AG09319 (cell line): ENCODE measurements around the gene SULF2.

Experiments
- DNase-seq: peaks from one replicate; pipeline ENCODE4 v3.0.0-alpha.2; 2010; ENCODE audit warnings: low read depth; ENCODE audit errors: extremely low read depth
- TF ChIP-seq, protein P1 (sequence below): IDR thresholded peaks from 2 replicates; pipeline ENCODE4 v1.5.1; 2011; ENCODE audit warnings: low read depth, mild to moderate bottlenecking, inconsistent platforms, low read length, moderate library complexity

Gene SULF2

DNA sequence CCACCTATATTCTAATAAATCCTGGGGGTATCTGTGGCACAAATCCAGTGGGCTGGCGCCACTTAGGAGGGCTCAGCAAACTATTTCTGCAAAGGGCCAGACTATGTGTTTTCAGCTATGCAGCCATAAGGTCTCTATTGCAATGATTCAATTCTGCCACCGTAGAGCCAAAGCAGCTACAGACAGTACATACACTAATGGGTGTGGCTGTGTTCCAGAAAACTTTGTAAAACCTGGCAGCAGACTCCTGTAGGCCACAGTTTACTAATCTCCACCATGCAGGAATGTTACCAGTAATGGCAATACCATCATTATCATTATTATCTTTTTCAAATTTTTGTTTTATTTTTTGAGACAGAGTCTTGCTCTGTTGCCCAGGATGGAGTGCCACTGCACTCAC lies 65.7 kb downstream of the SULF2 start:
- no peak for DNase-seq
- TF ChIP-seq, protein P1, sequence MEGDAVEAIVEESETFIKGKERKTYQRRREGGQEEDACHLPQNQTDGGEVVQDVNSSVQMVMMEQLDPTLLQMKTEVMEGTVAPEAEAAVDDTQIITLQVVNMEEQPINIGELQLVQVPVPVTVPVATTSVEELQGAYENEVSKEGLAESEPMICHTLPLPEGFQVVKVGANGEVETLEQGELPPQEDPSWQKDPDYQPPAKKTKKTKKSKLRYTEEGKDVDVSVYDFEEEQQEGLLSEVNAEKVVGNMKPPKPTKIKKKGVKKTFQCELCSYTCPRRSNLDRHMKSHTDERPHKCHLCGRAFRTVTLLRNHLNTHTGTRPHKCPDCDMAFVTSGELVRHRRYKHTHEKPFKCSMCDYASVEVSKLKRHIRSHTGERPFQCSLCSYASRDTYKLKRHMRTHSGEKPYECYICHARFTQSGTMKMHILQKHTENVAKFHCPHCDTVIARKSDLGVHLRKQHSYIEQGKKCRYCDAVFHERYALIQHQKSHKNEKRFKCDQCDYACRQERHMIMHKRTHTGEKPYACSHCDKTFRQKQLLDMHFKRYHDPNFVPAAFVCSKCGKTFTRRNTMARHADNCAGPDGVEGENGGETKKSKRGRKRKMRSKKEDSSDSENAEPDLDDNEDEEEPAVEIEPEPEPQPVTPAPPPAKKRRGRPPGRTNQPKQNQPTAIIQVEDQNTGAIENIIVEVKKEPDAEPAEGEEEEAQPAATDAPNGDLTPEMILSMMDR: no peak

DNA sequence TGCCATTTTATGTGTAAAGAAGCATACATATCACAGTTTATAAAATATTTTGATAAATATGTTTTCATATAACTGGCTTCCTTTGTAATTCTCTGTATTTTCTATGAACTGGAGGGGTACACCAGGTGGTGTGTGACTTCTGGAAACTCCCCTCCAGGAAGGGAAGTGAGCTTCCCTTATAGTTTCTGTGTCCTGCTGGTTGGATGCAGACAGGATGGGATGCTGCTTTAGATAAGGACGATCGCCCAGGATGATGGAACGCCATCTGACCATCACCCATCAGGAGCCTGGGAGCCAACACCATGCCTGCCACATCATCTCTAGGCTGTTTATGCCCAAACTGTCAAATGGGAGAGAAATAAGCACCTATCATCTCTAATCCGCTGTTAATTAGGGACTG lies 66.1 kb downstream of the SULF2 start:
- TF ChIP-seq, protein P1: no peak
- no peak for DNase-seq

DNA sequence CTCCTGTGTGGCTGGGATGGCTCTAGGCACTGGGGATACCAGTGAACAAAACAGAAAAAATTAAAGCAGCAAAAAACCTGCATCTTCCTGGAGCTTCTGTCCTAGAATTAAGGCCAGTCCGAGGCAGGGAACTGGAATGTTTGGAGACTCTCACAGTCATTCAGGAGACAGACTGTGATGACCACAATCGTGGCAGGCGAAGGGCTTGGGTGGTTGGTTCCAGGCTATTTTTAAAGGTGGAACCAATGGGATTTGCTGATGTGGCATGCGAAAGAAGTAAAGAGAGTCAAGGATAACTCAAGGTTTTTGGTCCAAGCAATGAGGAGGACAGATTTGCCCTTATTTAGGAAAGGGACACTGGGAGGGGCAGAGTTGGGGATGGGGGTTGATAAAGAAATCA lies 66.9 kb downstream of the SULF2 start:
- TF ChIP-seq, protein P1: no peak
- no peak for DNase-seq

DNA sequence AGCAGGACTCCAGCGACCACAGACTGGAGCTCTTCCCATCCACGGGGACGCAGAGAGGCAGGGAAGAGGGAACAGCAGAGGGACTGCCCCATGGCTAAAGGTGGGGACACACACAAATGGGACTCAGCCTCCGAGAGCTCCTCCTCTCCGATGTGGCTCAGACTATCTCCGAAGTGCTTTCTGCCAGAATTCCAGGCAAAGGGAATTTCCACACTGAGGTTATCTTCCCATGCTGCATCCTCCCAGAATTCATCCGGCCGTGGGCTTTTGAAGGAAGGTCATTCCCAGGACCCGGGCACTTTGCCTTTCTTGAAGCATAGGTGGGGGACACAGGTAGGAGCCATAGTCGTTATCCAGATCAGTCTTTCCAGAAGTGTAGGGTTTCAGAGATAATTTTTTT lies 67.9 kb downstream of the SULF2 start:
- TF ChIP-seq, protein P1: no peak

DNA sequence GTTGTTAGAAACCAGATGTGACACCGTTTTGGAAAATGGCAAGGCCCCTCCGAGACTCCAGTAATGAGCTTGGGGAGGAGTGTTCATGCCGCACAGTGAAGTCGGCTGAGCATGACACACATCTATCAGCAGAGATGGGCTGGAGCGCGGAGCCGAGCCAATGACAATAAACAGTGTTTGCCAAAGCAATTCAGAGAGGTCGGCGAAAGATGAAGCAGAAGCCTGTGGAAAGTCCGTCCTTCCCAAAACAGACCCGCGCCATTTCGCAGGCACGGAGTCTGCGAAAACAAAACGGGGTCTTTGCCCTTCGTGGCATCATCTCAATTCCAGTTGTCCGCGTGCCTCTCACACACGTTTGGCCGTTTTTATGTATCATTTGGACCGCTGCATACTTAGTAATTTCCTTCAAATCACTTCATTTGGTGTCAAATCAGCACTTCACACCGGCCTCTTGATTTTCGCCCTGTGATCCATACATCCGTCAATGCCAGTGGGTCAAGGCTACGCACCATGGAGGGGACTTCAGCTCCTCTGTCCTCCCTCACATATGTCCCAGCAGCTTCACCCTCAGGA lies 71.3 kb downstream of the SULF2 start:
- DNase-seq: no peak
- TF ChIP-seq, protein P1: no peak

More for the DNA sequence above, 67.9 kb downstream of the SULF2 start:
- no peak for DNase-seq

DNA sequence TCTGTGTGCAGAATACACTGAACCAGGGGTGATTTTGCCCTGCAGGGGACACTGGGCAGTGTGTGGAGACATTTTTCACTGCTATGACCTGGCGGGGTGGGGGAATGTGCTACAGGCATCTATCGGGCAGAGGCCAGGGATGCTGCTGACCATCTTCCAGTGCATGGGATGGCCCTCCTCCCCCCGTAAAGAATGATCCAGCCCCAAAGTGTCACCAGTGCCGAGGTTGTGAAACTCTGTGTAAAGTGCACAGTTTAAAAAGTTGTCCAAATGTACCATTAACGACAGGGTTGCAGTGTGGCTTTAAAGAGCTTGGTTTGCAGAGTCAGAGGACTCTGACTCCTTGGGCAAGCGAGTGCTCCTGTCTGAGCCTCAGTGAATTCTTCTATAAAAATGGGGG lies 72.1 kb downstream of the SULF2 start:
- DNase-seq: no peak
- TF ChIP-seq, protein P1: no peak

DNA sequence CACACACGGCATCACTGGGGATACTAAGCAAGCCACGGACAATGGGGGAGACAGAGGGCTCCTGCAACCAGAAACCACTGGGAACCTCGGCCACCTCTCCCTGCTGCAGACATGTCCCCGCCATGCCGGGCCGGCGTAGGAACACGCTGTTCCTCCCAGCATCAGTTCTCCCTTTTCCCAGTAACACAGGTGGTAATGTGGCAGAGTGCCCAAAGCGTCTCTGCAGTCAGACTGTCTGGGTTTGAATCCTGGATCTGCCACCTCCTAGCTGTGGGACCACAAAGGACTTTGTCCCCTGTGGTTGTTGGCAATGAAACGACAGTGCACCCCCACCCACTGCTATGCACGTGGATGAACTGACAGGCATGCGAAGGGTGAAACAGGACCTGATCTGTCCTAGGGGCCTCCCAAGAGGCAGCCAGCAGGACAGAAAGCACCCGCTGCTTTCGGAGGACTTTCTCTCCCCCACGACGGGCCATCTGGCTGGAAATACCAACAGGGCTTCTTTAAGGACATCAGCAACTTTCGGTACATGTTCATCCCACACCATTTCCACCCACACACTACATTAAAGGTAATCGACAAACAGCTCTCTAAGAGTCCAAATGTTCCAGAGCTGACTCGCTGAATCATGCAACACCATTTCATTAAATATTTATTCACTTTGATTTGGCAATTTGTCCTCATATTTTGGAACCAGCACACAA lies 74.1 kb downstream of the SULF2 start:
- TF ChIP-seq, protein P1: no peak
- DNase-seq: no peak
